Breast epithelium (tissue), 4 donors: ENCODE data around the gene PARK7. TPM values are rescaled to one million over a fixed set of nuclear protein-coding genes. Genes with fewer than 3 reads are reported as not detected.

Experiments used
- DNase-seq, 2 donors: peaks; one replicate each; pipeline ENCODE4 v3.0.0-alpha.2; 2019; ENCODE audit warnings: low spot score in 2 of 2
- H3K27ac ChIP-seq, 2 donors: fragments of 200-600 bp; sonication (generic) in 1 of 2; one replicate each; pipeline ENCODE4 v1.5.1; 2016 to 2019; ENCODE audit warnings: mild to moderate bottlenecking in 1 of 2
- H3K27me3 ChIP-seq, 2 donors: fragments of 200-600 bp; sonication (generic) in 1 of 2; one replicate each; pipeline versions ENCODE4 v1.5.1 to v1.6.0; 2017 to 2019; ENCODE audit warnings: control low read depth in 1 of 2, mild to moderate bottlenecking in 1 of 2
- H3K36me3 ChIP-seq: fragments of 200-600 bp; one replicate; pipeline ENCODE4 v1.5.1; 2019
- H3K4me1 ChIP-seq, 2 donors: fragments of 200-600 bp; sonication (generic); one replicate each; pipeline ENCODE4 v1.5.1; 2016 to 2019; ENCODE audit warnings: control low read depth in 1 of 2
- H3K4me3 ChIP-seq, 3 donors: fragments of 200-600 bp; sonication (generic); 1 replicate in 2 of 3; 2 replicates in 1 of 3; pipeline ENCODE4 v1.5.1; 2016 to 2019; ENCODE audit warnings: mild to moderate bottlenecking in 3 of 3, moderate library complexity in 2 of 3
- H3K9me3 ChIP-seq, 2 donors: fragments of 200-600 bp; sonication (generic) in 1 of 2; one replicate each; pipeline ENCODE4 v1.5.1; 2016 to 2019; ENCODE audit warnings: control low read depth in 1 of 2
- CTCF ChIP-seq, 3 donors: fragments of 450-650 bp; IDR thresholded peaks; one replicate each; pipeline ENCODE4 v1.5.1; 2016 to 2017; ENCODE audit warnings: antibody characterized with exemption in 3 of 3, mild to moderate bottlenecking in 3 of 3, moderate library complexity in 3 of 3
- POLR2A ChIP-seq: fragments of 450-650 bp; IDR thresholded peaks from one replicate; pipeline ENCODE4 v1.6.1; 2016; ENCODE audit warnings: antibody characterized with exemption, mild to moderate bottlenecking, moderate library complexity
- POLR2AphosphoS5 ChIP-seq, 3 donors: sonication (generic); formaldehyde crosslinking; IDR thresholded peaks; one replicate each; pipeline ENCODE4 v1.6.1; 2017; ENCODE audit warnings: antibody characterized with exemption in 3 of 3
- intact Hi-C: fragments of 100-400 bp; cut with DNase I; formaldehyde crosslinking; loops from one replicate; pipeline ENCODE4 v1.15.1; 2023; ENCODE audit warnings: low total_unique reads
- total RNA-seq, 3 donors: library from RNA; depleted of rRNA; stranded (reverse); fragments of >200 nt; gene quantifications; one replicate each; pipeline ENCODE4 v1.1.0, GENCODE V29; 2016

The PARK7 gene
- total RNA-seq, 3 donors from 2014 or later, result 205 to 227 (median 213) TPM

GRCh38 chr1:7928247-7928646 lies 33.3 kb upstream of the PARK7 start:
- TF ChIP-seq POLR2AphosphoS5 (IDR thresholded peaks at IDR 0.05), result no peak
- no peak for TF ChIP-seq CTCF (IDR thresholded peaks at IDR 0.05)
- TF ChIP-seq POLR2A, result no peak
- intact Hi-C loops, result no loop called here
- no peak overlapping the region for H3K4me3 ChIP-seq
- peaks cover 0 to 20% of the 10 kb centered on the region in 2 donors for H3K27me3 ChIP-seq
- no peak for DNase-seq
- no peaks in the 10 kb centered on the region for H3K9me3 ChIP-seq
- H3K4me1 ChIP-seq, result no peaks in the 10 kb centered on the region
- no peak overlapping the region for H3K27ac ChIP-seq
- H3K36me3 ChIP-seq, result no peaks in the 10 kb centered on the region

GRCh38 chr1:7929637-7930036 lies 31.9 kb upstream of the PARK7 start:
- intact Hi-C loops, result no loop called here
- Histone ChIP-seq H3K9me3 (no peaks in the 10 kb centered on the region), H3K27ac (no peak overlapping the region), H3K4me3 (no peak overlapping the region), H3K36me3 (no peaks in the 10 kb centered on the region), H3K4me1 (no peaks in the 10 kb centered on the region), H3K27me3 (peaks cover 0 to 30% of the 10 kb centered on the region in 2 donors)
- DNase-seq, result no peak
- TF ChIP-seq POLR2A (no peak), POLR2AphosphoS5 (IDR thresholded peaks at IDR 0.05) (no peak), CTCF (IDR thresholded peaks at IDR 0.05) (no peak)

- Histone ChIP-seq H3K4me1 (no peaks in the 10 kb centered on the region), H3K27ac (no peak overlapping the region), H3K4me3 (no peak overlapping the region), H3K9me3 (no peaks in the 10 kb centered on the region), H3K27me3 (peaks cover 0 to 31% of the 10 kb centered on the region in 2 donors), H3K36me3 (no peaks in the 10 kb centered on the region)
- DNase-seq, result no peak
- intact Hi-C loops, result no loop called here
- TF ChIP-seq CTCF (IDR thresholded peaks at IDR 0.05), result no peak
- TF ChIP-seq POLR2AphosphoS5 (IDR thresholded peaks at IDR 0.05), result no peak
- TF ChIP-seq POLR2A, result no peak
Observed at GRCh38 chr1:7930645-7931445, 30.7 kb upstream of the PARK7 start.

DNA sequence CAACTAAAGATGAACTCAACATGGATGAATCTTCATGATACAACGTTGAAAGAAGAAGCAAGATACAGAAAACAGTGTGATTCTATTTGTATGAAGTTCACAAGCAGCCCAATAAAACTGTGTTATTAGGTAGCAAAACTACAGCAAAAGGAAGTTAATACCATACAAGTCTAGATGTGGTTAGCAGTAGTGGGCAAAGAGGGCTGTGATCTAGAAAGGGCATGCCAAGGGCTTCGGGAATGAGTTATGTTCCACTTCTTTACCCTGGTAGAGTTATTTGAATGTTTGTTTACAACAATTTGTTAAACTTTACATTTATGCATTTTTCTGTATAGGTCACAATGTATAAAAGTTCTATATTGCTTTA lies 30.1 kb upstream of the PARK7 start:
- intact Hi-C loops, result no loop called here

More for the DNA sequence above, 30.1 kb upstream of the PARK7 start:
- Histone ChIP-seq H3K27me3 (peaks cover 0 to 25% of the 10 kb centered on the region in 2 donors), H3K9me3 (no peaks in the 10 kb centered on the region), H3K36me3 (no peaks in the 10 kb centered on the region), H3K27ac (no peak overlapping the region), H3K4me1 (no peaks in the 10 kb centered on the region), H3K4me3 (no peak overlapping the region)
- DNase-seq, result no peak
- TF ChIP-seq CTCF (IDR thresholded peaks at IDR 0.05) (no peak), POLR2A (no peak)
